Measurements from ENCODE around the gene RTRAF.

GRCh38 chr14:51969852-51970540 lies 19.4 kb upstream of the RTRAF start:
- no peak for TF ChIP-seq CTCF (optimal IDR thresholded peaks at IDR 0.05 in 1 of 3, IDR thresholded peaks at IDR 0.05 in 1 of 3, conservative IDR thresholded peaks at IDR 0.05 in 1 of 3; ENCODE audit: extremely low read depth in 1 of 3, insufficient read depth in 2 of 3, low read length in 3 of 3)
- no peak for TF ChIP-seq EZH2 (IDR thresholded peaks at IDR 0.05; ENCODE audit: low read length)
